ENCODE results near the gene HSPB9. TPM values are rescaled to one million over a fixed set of nuclear protein-coding genes. Genes with fewer than 3 reads are reported as not detected.

HSPB9 gene
- total and polyA plus RNA-seq, 2 donors (not counting 3 experiments of a cell fraction or from before 2014, with no cell fraction given) = not detected

GRCh38 chr17:42110301-42111264 lies 12.0 kb upstream of the HSPB9 start:
- POLR2A ChIA-PET = no interaction called here
- DNase-seq (ENCODE audit: low read depth, low spot score) (no peak), FAIRE-seq (no peak)
- H2AFZ ChIP-seq (ENCODE audit: low read depth, low read length) = no peak overlapping the region
- H3K4me3 ChIP-seq (replicated peaks in 1 of 3; ENCODE audit: insufficient read depth in 1 of 3, low read depth in 1 of 3, low read length in 3 of 3) = no peak overlapping the region
- BruUV-seq (replicated peaks) = no TSS peak
- no peaks in the 10 kb centered on the region for H3K9me3 ChIP-seq (replicated peaks; ENCODE audit: control insufficient read depth, insufficient read depth, low read length)
- no peak overlapping the region for H3K27ac ChIP-seq (ENCODE audit: insufficient read depth, low read depth, low read length)
- TF ChIP-seq GATA2 (IDR thresholded peaks at IDR 0.05; ENCODE audit: insufficient read depth, insufficient read length, low read depth, low read length) = no peak
- no peak for TF ChIP-seq CTCF (IDR thresholded peaks at IDR 0.05; ENCODE audit: extremely low read depth in 1 of 2, insufficient read depth in 1 of 2, low read depth in 1 of 2, low read length in 2 of 2)
- TF ChIP-seq EZH2 (IDR thresholded peaks at IDR 0.05; ENCODE audit: borderline replicate concordance, low read depth, low read length, severe bottlenecking) = no peak
- no peak for TF ChIP-seq POLR2A (IDR thresholded peaks at IDR 0.05; ENCODE audit: low read depth, low read length)
- no peak for TF ChIP-seq MYC (IDR thresholded peaks at IDR 0.05; ENCODE audit: low read depth, low read length)
- no peak for TF ChIP-seq JUN (IDR thresholded peaks at IDR 0.05; ENCODE audit: borderline replicate concordance, insufficient read depth, insufficient read length, low read depth)
- TF ChIP-seq, protein P1, sequence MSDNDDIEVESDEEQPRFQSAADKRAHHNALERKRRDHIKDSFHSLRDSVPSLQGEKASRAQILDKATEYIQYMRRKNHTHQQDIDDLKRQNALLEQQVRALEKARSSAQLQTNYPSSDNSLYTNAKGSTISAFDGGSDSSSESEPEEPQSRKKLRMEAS (IDR thresholded peaks at IDR 0.05; ENCODE audit: insufficient read depth, insufficient read length) = no peak
- no peak for TF ChIP-seq POLR2AphosphoS5 (IDR thresholded peaks at IDR 0.05; ENCODE audit: insufficient read depth, low read depth, low read length)
- TF ChIP-seq FOS (IDR thresholded peaks at IDR 0.05; ENCODE audit: borderline replicate concordance, insufficient read depth, low read length) = no peak
- intact Hi-C loops (cut with micrococcal nuclease) = no loop called here
- CTCF ChIA-PET = interaction anchor here (1.0 to 1.6 kb wide), 3 partner anchors 9 to 147 kb away, joined by 4 to 8 read pairs (median 6); no protein-coding TSS in a partner anchor
- no peaks in the 10 kb centered on the region for H3K79me2 ChIP-seq (ENCODE audit: control insufficient read depth, insufficient read depth, low read length)
- H3K27me3 ChIP-seq (ENCODE audit: control insufficient read depth in 2 of 2, insufficient read depth in 2 of 2, low read length in 2 of 2) = no peaks in the 10 kb centered on the region
- H3K4me1 ChIP-seq (ENCODE audit: control insufficient read depth, extremely low read depth, insufficient read depth, low read length) = peaks cover 9% of the 10 kb centered on the region
- H3K9ac ChIP-seq (replicated peaks; ENCODE audit: extremely low read depth, insufficient read depth, low read length) = no peak overlapping the region
- no peak overlapping the region for H3K4me2 ChIP-seq (ENCODE audit: insufficient read depth, low read length)
- dilution Hi-C loops (cut with MboI; ENCODE audit: extremely low pct_ligation_motif_present, low sequenced_read_pairs) = loop anchor here (25.0 kb wide), 1 partner anchor 148 kb away; the partner anchor contains the start of gene CNP
- H4K20me1 ChIP-seq (replicated peaks; ENCODE audit: control insufficient read depth, extremely low read depth, insufficient read depth, low read length) = no peaks in the 10 kb centered on the region
- H3K36me3 ChIP-seq (ENCODE audit: control insufficient read depth in 2 of 2, extremely low read depth in 1 of 2, insufficient read depth in 2 of 2, low read length in 2 of 2) = no peaks in the 10 kb centered on the region
- no peaks in the 10 kb centered on the region for H3K9me1 ChIP-seq (replicated peaks; ENCODE audit: control insufficient read depth, extremely low read depth, insufficient read depth, low read length)
